Caco-2 (cell line): Measurements from ENCODE around the gene TMEM184C. TPM values are rescaled to one million over a fixed set of nuclear protein-coding genes. Genes with fewer than 3 reads are reported as not detected.

ENCODE experiments used
- BruUV-seq: library from RNA; stranded (reverse); fragments of 400-500 nt; replicated peaks from 2 replicates; lab custom pipeline; 2021; lab: Mats Ljungman, UMichigan
- CTCF ChIA-PET: fragments of 300-600 bp; sonication (Branson Sonifier 250); formaldehyde crosslinking; loops from one replicate; lab custom pipeline; 2022; ENCODE audit warnings: antibody characterized with exemption; lab: Charles Lee
- POLR2A ChIA-PET: fragments of 300-600 bp; sonication (Branson Sonifier 250); formaldehyde crosslinking; loops from one replicate; lab custom pipeline; 2022; ENCODE audit warnings: antibody characterized with exemption; lab: Charles Lee
- DNase-seq, 2 experiments: peaks; one replicate each; pipeline versions ENCODE4 v3.0.0 to v3.0.0-alpha.2; 2020 to 2022
- H3K27me3 ChIP-seq: replicated peaks from 2 replicates; pipeline ENCODE4 v1.6.0; 2011; ENCODE audit warnings: low read length; ENCODE audit not compliant: control insufficient read depth, insufficient read depth
- H3K36me3 ChIP-seq: 2 replicates; pipeline ENCODE4 v1.5.1; 2011; ENCODE audit warnings: low read length; ENCODE audit not compliant: control insufficient read depth, insufficient read depth
- H3K4me1 ChIP-seq: fragments of 250-450 bp; sonication (Bioruptor Pico); 2 replicates; pipeline ENCODE4 v1.5.1; 2020; ENCODE audit warnings: mild to moderate bottlenecking
- H3K4me3 ChIP-seq: 2 replicates; pipeline ENCODE4 v1.5.1; 2011; ENCODE audit warnings: low read depth, mild to moderate bottlenecking, control low read depth, low read length
- H3K9me3 ChIP-seq: fragments of 250-450 bp; sonication (Bioruptor Pico); 2 replicates; pipeline ENCODE4 v1.5.1; 2020; ENCODE audit warnings: mild to moderate bottlenecking, moderate library complexity
- H3K27ac Mint-ChIP-seq: one replicate; pipeline ENCODE4 v1.8.0; 2022; ENCODE audit warnings: mixed read lengths; ENCODE audit not compliant: unreplicated experiment
- H3K27me3 Mint-ChIP-seq: one replicate; pipeline ENCODE4 v1.8.0; 2022; ENCODE audit warnings: mixed read lengths; ENCODE audit not compliant: insufficient read depth, unreplicated experiment
- H3K36me3 Mint-ChIP-seq: one replicate; pipeline ENCODE4 v1.8.0; 2022; ENCODE audit warnings: mild to moderate bottlenecking, mixed read lengths; ENCODE audit not compliant: insufficient read depth, unreplicated experiment
- H3K4me1 Mint-ChIP-seq: one replicate; pipeline ENCODE4 v1.8.0; 2022; ENCODE audit warnings: low read depth, mixed read lengths; ENCODE audit not compliant: unreplicated experiment
- H3K4me3 Mint-ChIP-seq: one replicate; pipeline ENCODE4 v1.8.0; 2022; ENCODE audit warnings: mild to moderate bottlenecking, moderate library complexity, mixed read lengths; ENCODE audit not compliant: unreplicated experiment
- H3K9me3 Mint-ChIP-seq: one replicate; pipeline ENCODE4 v1.8.0; 2022; ENCODE audit warnings: mixed read lengths; ENCODE audit not compliant: unreplicated experiment
- intact Hi-C: fragments of 100-400 bp; cut with micrococcal nuclease; formaldehyde crosslinking; loops from one replicate; pipeline ENCODE4 v1.10.0; 2022; ENCODE audit not compliant: unreplicated experiment
- total RNA-seq: library from RNA; stranded (reverse); gene quantifications from 2 replicates; pipeline ENCODE4 v1.2.3, GENCODE V29; 2022
- TF ChIP-seq, protein P1 (sequence below), 2 experiments: fragments of 200-600 bp in 1 of 2; IDR thresholded peaks; 1 replicate in 1 of 2; 2 replicates in 1 of 2; pipeline versions ENCODE4 v1.5.1 to v1.8.0; 2011 to 2022; ENCODE audit warnings: antibody characterized with exemption in 1 of 2, control low read depth in 1 of 2, inconsistent platforms in 1 of 2, low read depth in 1 of 2, low read length in 1 of 2, mild to moderate bottlenecking in 1 of 2, moderate library complexity in 1 of 2; ENCODE audit not compliant: insufficient read depth in 1 of 2, severe bottlenecking in 1 of 2, unreplicated experiment in 1 of 2

The TMEM184C gene
- total RNA-seq, 1 experiment from 2014 or later = 36.2 TPM

DNA sequence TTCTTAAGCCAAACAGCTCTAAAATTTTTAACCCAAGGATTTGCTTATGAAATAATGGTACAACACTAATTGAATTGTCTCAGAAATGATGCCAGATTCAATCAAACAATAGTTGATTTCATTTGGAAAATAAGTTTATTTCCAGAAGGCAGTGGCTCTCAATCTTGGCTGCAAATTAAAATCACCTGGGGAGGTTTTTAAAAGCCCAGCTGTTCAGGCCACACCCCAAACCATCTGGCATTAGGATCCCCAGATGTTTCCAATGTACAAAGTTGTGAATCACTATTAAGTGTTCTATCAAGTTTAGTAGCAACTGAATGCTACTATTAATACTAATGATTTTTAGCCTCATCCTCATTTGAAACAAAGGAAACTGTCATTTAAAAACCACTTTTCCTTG lies 22.2 kb downstream of the TMEM184C start:
- intact Hi-C loops = no loop called here
- Mint-ChIP-seq H3K27me3 (no peaks in the 10 kb centered on the region), H3K9me3 (no peaks in the 10 kb centered on the region), H3K27ac (no peak overlapping the region), H3K4me1 (no peaks in the 10 kb centered on the region), H3K4me3 (no peak overlapping the region), H3K36me3 (peaks cover 32% of the 10 kb centered on the region)
- H3K4me1 ChIP-seq = no peaks in the 10 kb centered on the region
- TF ChIP-seq, protein P1, sequence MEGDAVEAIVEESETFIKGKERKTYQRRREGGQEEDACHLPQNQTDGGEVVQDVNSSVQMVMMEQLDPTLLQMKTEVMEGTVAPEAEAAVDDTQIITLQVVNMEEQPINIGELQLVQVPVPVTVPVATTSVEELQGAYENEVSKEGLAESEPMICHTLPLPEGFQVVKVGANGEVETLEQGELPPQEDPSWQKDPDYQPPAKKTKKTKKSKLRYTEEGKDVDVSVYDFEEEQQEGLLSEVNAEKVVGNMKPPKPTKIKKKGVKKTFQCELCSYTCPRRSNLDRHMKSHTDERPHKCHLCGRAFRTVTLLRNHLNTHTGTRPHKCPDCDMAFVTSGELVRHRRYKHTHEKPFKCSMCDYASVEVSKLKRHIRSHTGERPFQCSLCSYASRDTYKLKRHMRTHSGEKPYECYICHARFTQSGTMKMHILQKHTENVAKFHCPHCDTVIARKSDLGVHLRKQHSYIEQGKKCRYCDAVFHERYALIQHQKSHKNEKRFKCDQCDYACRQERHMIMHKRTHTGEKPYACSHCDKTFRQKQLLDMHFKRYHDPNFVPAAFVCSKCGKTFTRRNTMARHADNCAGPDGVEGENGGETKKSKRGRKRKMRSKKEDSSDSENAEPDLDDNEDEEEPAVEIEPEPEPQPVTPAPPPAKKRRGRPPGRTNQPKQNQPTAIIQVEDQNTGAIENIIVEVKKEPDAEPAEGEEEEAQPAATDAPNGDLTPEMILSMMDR (IDR thresholded peaks at IDR 0.05; ENCODE audit: insufficient read depth in 1 of 2, low read depth in 1 of 2, low read length in 1 of 2, severe bottlenecking in 1 of 2, unreplicated experiment in 1 of 2) = no peak
- ChIA-PET POLR2A (interaction anchor here (1.0 kb wide), 1 partner anchor 22 kb away, joined by 3 read pairs; the partner anchor contains the start of gene TMEM184C), CTCF (no interaction called here)
- no peaks in the 10 kb centered on the region for H3K9me3 ChIP-seq
- H3K36me3 ChIP-seq = no peaks in the 10 kb centered on the region
- H3K27me3 ChIP-seq = no peaks in the 10 kb centered on the region
- no peak for DNase-seq
- H3K4me3 ChIP-seq = no peak overlapping the region
- no TSS peak for BruUV-seq

DNA sequence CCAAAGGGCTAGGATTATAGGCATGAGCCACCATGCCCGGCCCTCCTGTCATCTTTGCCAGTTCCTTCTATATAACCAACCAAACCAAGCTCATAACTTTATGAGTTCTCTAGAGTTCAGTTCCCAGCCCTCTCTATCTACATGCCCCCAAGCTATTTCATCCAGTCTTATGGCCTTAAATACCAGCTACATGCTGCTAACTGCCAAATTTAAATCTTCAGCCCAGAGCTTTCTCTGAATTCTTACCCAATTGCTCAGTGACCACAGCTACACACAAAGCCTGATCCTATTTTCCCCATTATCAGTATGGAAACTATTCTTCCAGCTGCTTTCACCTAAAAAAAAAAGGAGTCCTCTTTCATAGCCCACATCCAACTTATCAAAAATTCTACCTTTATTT lies 23.1 kb downstream of the TMEM184C start:
- CTCF ChIA-PET = no interaction called here
- POLR2A ChIA-PET = interaction anchor here (1.0 kb wide), 1 partner anchor 23 kb away, joined by 3 read pairs; the partner anchor contains the start of gene TMEM184C

DNA sequence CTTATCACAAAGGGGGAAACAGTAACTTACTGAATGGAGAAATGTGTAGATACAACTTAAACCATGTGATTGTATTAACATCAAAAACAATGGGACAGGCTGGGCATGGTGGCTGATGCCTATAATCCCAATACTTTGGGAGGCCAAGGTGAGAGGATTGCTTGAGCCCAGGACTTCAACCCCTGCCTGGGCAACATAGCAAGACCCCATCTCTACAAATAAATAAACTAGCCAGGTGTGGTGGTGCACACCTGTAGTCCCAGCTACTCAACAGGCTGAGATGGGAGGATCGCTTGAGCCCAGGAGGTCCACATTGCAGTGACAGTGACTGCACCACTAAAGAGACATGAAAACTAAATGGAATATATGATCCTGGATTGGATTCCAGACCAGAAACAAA lies 26.4 kb downstream of the TMEM184C start:
- BruUV-seq = no TSS peak
- no peak overlapping the region for H3K4me3 Mint-ChIP-seq

More for the DNA sequence above, 23.1 kb downstream of the TMEM184C start:
- Histone ChIP-seq H3K4me1 (no peaks in the 10 kb centered on the region), H3K9me3 (no peaks in the 10 kb centered on the region), H3K27me3 (no peaks in the 10 kb centered on the region), H3K4me3 (no peak overlapping the region), H3K36me3 (no peaks in the 10 kb centered on the region)
- no peaks in the 10 kb centered on the region for H3K27me3 Mint-ChIP-seq
- intact Hi-C loops = no loop called here
- H3K9me3 Mint-ChIP-seq = no peaks in the 10 kb centered on the region
- no peak overlapping the region for H3K27ac Mint-ChIP-seq
- TF ChIP-seq, protein P1 (IDR thresholded peaks at IDR 0.05; ENCODE audit: insufficient read depth in 1 of 2, low read depth in 1 of 2, low read length in 1 of 2, severe bottlenecking in 1 of 2, unreplicated experiment in 1 of 2) = no peak
- DNase-seq = no peak
- BruUV-seq = no TSS peak
- H3K4me1 Mint-ChIP-seq = no peaks in the 10 kb centered on the region
- H3K36me3 Mint-ChIP-seq = peaks cover 32% of the 10 kb centered on the region
- H3K4me3 Mint-ChIP-seq = no peak overlapping the region

More for the DNA sequence above, 26.4 kb downstream of the TMEM184C start:
- H3K4me3 ChIP-seq = no peak overlapping the region
- intact Hi-C loops = no loop called here
- Mint-ChIP-seq H3K27me3 (no peaks in the 10 kb centered on the region), H3K4me1 (no peaks in the 10 kb centered on the region), H3K27ac (no peak overlapping the region), H3K9me3 (no peaks in the 10 kb centered on the region), H3K36me3 (peaks cover 14% of the 10 kb centered on the region)
- H3K9me3 ChIP-seq = no peaks in the 10 kb centered on the region
- TF ChIP-seq, protein P1 (IDR thresholded peaks at IDR 0.05; ENCODE audit: insufficient read depth in 1 of 2, low read depth in 1 of 2, low read length in 1 of 2, severe bottlenecking in 1 of 2, unreplicated experiment in 1 of 2) = no peak
- no peaks in the 10 kb centered on the region for H3K27me3 ChIP-seq
- H3K4me1 ChIP-seq = no peaks in the 10 kb centered on the region
- DNase-seq = no peak
- ChIA-PET CTCF (no interaction called here), POLR2A (interaction anchor here (0.6 kb wide), 1 partner anchor 84 kb away, joined by 4 read pairs; no protein-coding TSS in a partner anchor)
- no peaks in the 10 kb centered on the region for H3K36me3 ChIP-seq
